Measurements from ENCODE around the gene RUBCNL. TPM values are rescaled to one million over a fixed set of nuclear protein-coding genes. Genes with fewer than 3 reads are reported as not detected.

The RUBCNL gene
- total and polyA plus RNA-seq, 2 experiments from 2014 or later, result 4.2 to 5.9 TPM

GRCh38 chr13:46355901-46356590 is 31.0 kb downstream of the RUBCNL start:
- no peaks in the 10 kb centered on the region for H3K36me3 ChIP-seq (ENCODE audit: insufficient read depth)
- no peaks in the 10 kb centered on the region for H3F3A ChIP-seq (replicated peaks; ENCODE audit: low read depth)
- H3K27ac ChIP-seq (ENCODE audit: low read depth), result no peak overlapping the region
- ATAC-seq, result no peak
- H3K4me1 Mint-ChIP-seq, result peaks cover 5% of the 10 kb centered on the region; the same call in 2 of the 3 replicates
- no peaks in the 10 kb centered on the region; the same call in 2 of the 3 replicates for H3K9me3 Mint-ChIP-seq
- no peak for TF ChIP-seq ETS1 (IDR thresholded peaks at IDR 0.05)
- no peak for TF ChIP-seq JUNB (IDR thresholded peaks at IDR 0.05; ENCODE audit: unreplicated experiment)
- TF ChIP-seq ZNF462 (CRISPR knock-in tag; IDR thresholded peaks at IDR 0.05), result no peak
- no peak for TF ChIP-seq STAT1 (IDR thresholded peaks at IDR 0.05; ENCODE audit: unreplicated experiment)
- TF ChIP-seq POLR2AphosphoS5 (IDR thresholded peaks at IDR 0.05; ENCODE audit: low read depth), result no peak
- TF ChIP-seq CREB1 (CRISPR knock-in tag; IDR thresholded peaks at IDR 0.05; ENCODE audit: low read depth), result no peak
- no peak for TF ChIP-seq CTCF (conservative IDR thresholded peaks at IDR 0.05; ENCODE audit: low read depth in 2 of 2)
- TF ChIP-seq NANOG (IDR thresholded peaks at IDR 0.05; ENCODE audit: borderline replicate concordance), result no peak
- no peak for TF ChIP-seq EZH2 (IDR thresholded peaks at IDR 0.05; ENCODE audit: low read depth, unreplicated experiment)
- TF ChIP-seq REST (IDR thresholded peaks at IDR 0.05; ENCODE audit: unreplicated experiment), result no peak
- TF ChIP-seq EZH2phosphoT487 (IDR thresholded peaks at IDR 0.05; ENCODE audit: unreplicated experiment), result no peak
- no peak for TF ChIP-seq ZNF114 (CRISPR knock-in tag; IDR thresholded peaks at IDR 0.05)
- no peak for TF ChIP-seq ZNF331 (CRISPR knock-in tag; IDR thresholded peaks at IDR 0.05; ENCODE audit: low read depth)
- no peaks in the 10 kb centered on the region for H3K9me2 ChIP-seq (ENCODE audit: insufficient read depth)
- H3K4me1 ChIP-seq (ENCODE audit: insufficient read depth), result 0 out of 2 replicates have a peak, but pooled peaks cover 4% of the 10 kb centered on the region
- H3K36me3 Mint-ChIP-seq (ENCODE audit: low read depth), result peaks cover 4% of the 10 kb centered on the region; the same call in 1 of the 3 replicates
- no peaks in the 10 kb centered on the region for H4K20me1 ChIP-seq (replicated peaks; ENCODE audit: insufficient read depth)
- no peaks in the 10 kb centered on the region for H3K27me3 Mint-ChIP-seq (ENCODE audit: insufficient read depth, low read depth, poor library complexity)
- no peak overlapping the region for H3K4me2 ChIP-seq
- no peak overlapping the region for H3K4me3 ChIP-seq
- H3K79me2 ChIP-seq (replicated peaks; ENCODE audit: insufficient read depth), result no peaks in the 10 kb centered on the region
- H3K4me3 Mint-ChIP-seq, result no peak overlapping the region
- DNase-seq (ENCODE audit: low spot score), result no peak
- H3K27me3 ChIP-seq (ENCODE audit: insufficient read depth), result no peaks in the 10 kb centered on the region
- no peak overlapping the region for H3K27ac Mint-ChIP-seq
- H2AFZ ChIP-seq, result no peak overlapping the region
